ENCODE results near the gene HOMER1. TPM values are rescaled to one million over a fixed set of nuclear protein-coding genes. Genes with fewer than 3 reads are reported as not detected.

HOMER1 gene
- total RNA-seq, 1 donor from 2014 or later = 22.3 TPM

DNA sequence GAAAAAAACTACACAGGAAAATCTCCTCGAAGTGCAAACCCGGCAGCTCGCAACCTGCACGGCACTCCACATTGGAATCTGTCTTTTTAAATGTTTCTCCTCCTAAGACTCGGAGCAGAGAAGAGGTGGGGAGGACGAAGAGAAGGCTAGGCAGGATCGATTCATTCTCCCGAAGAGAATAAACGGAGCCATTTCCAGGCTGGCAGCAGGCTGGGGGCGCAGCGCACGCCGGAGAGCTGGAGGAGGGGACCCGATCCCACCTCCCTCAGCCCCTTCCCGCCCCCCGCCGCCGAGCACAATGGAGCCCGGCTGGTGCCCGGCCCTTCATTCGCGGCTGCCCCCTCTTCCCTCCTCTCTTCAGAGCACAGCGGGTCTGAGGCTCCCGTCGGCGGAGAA is 628 bp downstream of the HOMER1 start:
- no peaks in the 10 kb centered on the region for H3K27me3 Mint-ChIP-seq
- H3K36me3 Mint-ChIP-seq (ENCODE audit: insufficient read depth) = no peaks in the 10 kb centered on the region
- peaks cover 39% of the 10 kb centered on the region for H3K4me1 Mint-ChIP-seq (ENCODE audit: low read depth)
- DNase-seq (ENCODE audit: low spot score, unreplicated experiment) = no peak
- TF ChIP-seq, protein P1, sequence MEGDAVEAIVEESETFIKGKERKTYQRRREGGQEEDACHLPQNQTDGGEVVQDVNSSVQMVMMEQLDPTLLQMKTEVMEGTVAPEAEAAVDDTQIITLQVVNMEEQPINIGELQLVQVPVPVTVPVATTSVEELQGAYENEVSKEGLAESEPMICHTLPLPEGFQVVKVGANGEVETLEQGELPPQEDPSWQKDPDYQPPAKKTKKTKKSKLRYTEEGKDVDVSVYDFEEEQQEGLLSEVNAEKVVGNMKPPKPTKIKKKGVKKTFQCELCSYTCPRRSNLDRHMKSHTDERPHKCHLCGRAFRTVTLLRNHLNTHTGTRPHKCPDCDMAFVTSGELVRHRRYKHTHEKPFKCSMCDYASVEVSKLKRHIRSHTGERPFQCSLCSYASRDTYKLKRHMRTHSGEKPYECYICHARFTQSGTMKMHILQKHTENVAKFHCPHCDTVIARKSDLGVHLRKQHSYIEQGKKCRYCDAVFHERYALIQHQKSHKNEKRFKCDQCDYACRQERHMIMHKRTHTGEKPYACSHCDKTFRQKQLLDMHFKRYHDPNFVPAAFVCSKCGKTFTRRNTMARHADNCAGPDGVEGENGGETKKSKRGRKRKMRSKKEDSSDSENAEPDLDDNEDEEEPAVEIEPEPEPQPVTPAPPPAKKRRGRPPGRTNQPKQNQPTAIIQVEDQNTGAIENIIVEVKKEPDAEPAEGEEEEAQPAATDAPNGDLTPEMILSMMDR (IDR thresholded peaks at IDR 0.05; ENCODE audit: unreplicated experiment) = no peak
- H3K4me3 Mint-ChIP-seq (ENCODE audit: low read depth) = peak overlapping the region; percentile 90
- peak overlapping the region; percentile 98 for H3K27ac Mint-ChIP-seq
- no peaks in the 10 kb centered on the region for H3K9me3 Mint-ChIP-seq (ENCODE audit: low read depth)

DNA sequence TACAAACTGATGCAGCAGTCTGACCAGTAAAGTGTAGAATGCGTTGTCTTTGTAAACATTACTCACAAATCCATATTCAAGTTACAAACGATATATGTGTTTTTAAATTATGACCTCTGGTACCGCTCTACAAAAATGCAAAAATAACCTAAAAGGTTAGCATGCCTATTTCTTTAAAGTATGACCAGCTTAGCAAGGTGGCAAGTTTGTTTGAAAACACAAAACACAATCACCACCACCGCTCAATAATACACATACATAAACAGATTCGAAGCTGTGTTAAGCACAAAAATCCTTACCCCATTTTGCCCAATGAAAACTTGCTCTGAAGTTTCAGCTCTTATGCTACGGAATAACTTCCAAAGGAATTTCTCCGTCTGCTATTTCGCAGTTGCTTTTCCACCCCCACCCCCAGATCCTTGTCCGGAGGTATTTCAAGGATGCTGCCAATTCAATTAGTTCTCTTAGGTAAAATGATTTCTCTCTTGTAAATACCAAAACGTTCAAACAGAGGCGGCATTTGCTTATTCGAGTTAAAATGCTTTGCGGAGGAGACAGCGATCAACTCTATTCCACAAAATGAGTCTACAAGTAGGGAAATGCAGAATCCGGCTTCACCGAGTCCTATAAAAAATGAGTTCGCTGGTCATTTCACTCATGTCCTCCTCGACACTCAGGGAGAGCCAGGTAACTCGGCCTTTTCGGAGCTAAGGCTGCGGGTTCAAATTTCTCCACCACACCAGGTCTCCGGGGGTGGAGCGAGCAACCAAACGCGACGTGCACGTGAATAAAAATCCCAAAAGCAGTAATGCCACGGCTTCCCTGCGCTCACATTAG is 1.2 kb downstream of the HOMER1 start:
- no peak for DNase-seq (ENCODE audit: low spot score, unreplicated experiment)
- H3K4me3 Mint-ChIP-seq (ENCODE audit: low read depth) = peak overlapping the region; percentile 90
- H3K27me3 Mint-ChIP-seq = no peaks in the 10 kb centered on the region
- TF ChIP-seq, protein P1 (IDR thresholded peaks at IDR 0.05; ENCODE audit: unreplicated experiment) = no peak
- peak overlapping the region; percentile 98 for H3K27ac Mint-ChIP-seq
- peaks cover 41% of the 10 kb centered on the region for H3K4me1 Mint-ChIP-seq (ENCODE audit: low read depth)
- no peaks in the 10 kb centered on the region for H3K36me3 Mint-ChIP-seq (ENCODE audit: insufficient read depth)
- H3K9me3 Mint-ChIP-seq (ENCODE audit: low read depth) = no peaks in the 10 kb centered on the region

DNA sequence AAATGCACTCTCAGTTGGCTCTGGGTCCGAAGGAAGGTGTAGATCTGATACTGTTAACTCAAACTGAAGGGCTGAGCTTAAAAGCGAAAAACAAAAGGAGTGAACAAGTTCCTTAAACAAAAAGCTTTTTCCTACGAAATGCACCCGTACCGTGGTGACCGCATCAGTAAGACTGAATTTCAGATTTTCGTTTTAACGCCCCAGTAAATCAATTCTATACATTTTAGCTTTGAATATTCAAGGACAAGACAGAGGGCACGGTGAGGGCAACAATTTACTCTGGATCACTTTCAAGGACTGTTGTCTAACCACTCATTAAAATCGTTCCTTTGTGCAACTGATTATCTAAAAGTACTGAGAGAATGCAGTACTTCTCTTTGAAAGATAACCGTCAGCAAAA is 1.9 kb downstream of the HOMER1 start:
- Mint-ChIP-seq H3K36me3 (ENCODE audit: insufficient read depth) (no peaks in the 10 kb centered on the region), H3K27me3 (no peaks in the 10 kb centered on the region), H3K4me1 (ENCODE audit: low read depth) (peaks cover 41% of the 10 kb centered on the region), H3K27ac (peak overlapping the region; percentile 63), H3K9me3 (ENCODE audit: low read depth) (no peaks in the 10 kb centered on the region), H3K4me3 (ENCODE audit: low read depth) (peak overlapping the region; percentile 90)
- TF ChIP-seq, protein P1 (IDR thresholded peaks at IDR 0.05; ENCODE audit: unreplicated experiment) = no peak
- DNase-seq (ENCODE audit: low spot score, unreplicated experiment) = no peak

DNA sequence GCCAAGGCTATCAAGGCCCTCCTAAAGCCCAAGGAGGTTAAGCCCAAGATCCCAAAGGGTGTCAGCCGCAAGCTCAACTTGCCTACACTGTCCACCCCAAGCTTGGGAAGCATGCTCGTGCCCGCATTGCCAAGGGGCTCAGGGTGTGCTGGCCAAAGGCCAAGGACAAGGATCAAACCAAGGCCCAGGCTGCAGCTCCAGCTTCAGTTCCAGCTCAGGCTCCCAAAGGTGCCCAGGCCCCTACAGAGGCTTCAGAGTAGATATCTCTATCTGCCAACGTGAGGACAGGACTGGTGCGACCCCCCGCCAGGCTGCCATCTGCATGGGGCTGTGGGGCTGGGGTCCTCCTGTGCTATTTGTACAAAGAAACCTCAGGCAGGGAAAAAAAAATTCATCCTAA is 3.3 kb downstream of the HOMER1 start:
- Mint-ChIP-seq H3K9me3 (ENCODE audit: low read depth) (no peaks in the 10 kb centered on the region), H3K27me3 (no peaks in the 10 kb centered on the region), H3K27ac (no peak overlapping the region), H3K36me3 (ENCODE audit: insufficient read depth) (no peaks in the 10 kb centered on the region), H3K4me1 (ENCODE audit: low read depth) (peaks cover 41% of the 10 kb centered on the region), H3K4me3 (ENCODE audit: low read depth) (peak overlapping the region; percentile 90)
- no peak for DNase-seq (ENCODE audit: low spot score, unreplicated experiment)
- TF ChIP-seq, protein P1 (IDR thresholded peaks at IDR 0.05; ENCODE audit: unreplicated experiment) = no peak

DNA sequence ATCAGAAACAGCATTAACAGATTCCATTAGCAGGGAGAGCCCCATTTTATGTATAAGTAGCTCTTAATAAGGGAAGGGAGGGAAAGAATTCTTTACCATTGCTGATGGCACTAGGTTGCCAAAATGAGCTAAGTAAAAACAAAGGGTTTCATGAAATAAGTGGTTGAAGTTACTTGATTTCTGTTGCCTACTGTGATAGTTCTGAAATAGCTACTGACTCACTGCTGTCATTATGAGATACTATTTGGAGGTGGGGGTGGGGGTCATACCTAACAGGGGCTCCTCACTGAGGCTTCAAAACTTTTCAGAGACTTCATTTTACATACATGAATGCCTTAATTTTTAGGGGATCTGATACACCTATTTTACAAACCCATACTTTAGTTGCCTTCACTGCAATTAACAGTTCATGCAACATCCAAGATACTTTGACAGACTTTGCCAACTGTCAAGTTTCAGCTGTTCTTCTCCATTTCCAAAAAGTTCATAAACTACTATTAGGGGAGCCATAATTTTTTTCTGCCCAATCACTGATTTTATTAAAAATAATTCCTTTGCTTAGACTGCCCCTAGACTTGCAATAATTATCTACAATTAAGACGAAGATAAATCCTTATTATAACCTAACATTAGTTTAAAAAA is 4.6 kb downstream of the HOMER1 start:
- no peaks in the 10 kb centered on the region for H3K9me3 Mint-ChIP-seq (ENCODE audit: low read depth)
- no peak overlapping the region for H3K4me3 Mint-ChIP-seq (ENCODE audit: low read depth)
- no peaks in the 10 kb centered on the region for H3K27me3 Mint-ChIP-seq
- peaks cover 40% of the 10 kb centered on the region for H3K4me1 Mint-ChIP-seq (ENCODE audit: low read depth)
- no peak for DNase-seq (ENCODE audit: low spot score, unreplicated experiment)
- no peaks in the 10 kb centered on the region for H3K36me3 Mint-ChIP-seq (ENCODE audit: insufficient read depth)
- H3K27ac Mint-ChIP-seq = no peak overlapping the region
- TF ChIP-seq, protein P1 (IDR thresholded peaks at IDR 0.05; ENCODE audit: unreplicated experiment) = no peak
